Spleen (tissue), 7 donors: ENCODE results near the gene CYS1.

Source experiments
- POLR2A ChIP-seq, 3 donors: fragments of 450-650 bp; IDR thresholded peaks; one replicate each; pipeline ENCODE4 v1.5.1; 2017; ENCODE audit warnings: antibody characterized with exemption in 3 of 3, mild to moderate bottlenecking in 1 of 3
- POLR2AphosphoS5 ChIP-seq, 3 donors: sonication (generic); formaldehyde crosslinking; IDR thresholded peaks; one replicate each; pipeline ENCODE4 v1.5.1; 2017; ENCODE audit warnings: antibody characterized with exemption in 3 of 3
- TF ChIP-seq, protein P1 (sequence below), 11 experiments: fragments of 200-600 bp in 7 of 11; fragments of 450-650 bp in 4 of 11; sonication (generic) in 4 of 11; IDR thresholded peaks in 8 of 11; conservative IDR thresholded peaks in 3 of 11; 1 replicate in 7 of 11; 2 replicates in 4 of 11; pipeline versions ENCODE4 v1.4.0 to v1.8.0; 2016 to 2021; ENCODE audit warnings: antibody characterized with exemption in 11 of 11, inconsistent platforms in 4 of 11, mild to moderate bottlenecking in 1 of 11
- donor health status: DM: no; HTN: no; CAD: no; lungs with moderate emphysema.
- donor health status: DM: no; HTN: no; CAD: no.
- donor health status: DM: no; HTN: no; CAD: no.

DNA sequence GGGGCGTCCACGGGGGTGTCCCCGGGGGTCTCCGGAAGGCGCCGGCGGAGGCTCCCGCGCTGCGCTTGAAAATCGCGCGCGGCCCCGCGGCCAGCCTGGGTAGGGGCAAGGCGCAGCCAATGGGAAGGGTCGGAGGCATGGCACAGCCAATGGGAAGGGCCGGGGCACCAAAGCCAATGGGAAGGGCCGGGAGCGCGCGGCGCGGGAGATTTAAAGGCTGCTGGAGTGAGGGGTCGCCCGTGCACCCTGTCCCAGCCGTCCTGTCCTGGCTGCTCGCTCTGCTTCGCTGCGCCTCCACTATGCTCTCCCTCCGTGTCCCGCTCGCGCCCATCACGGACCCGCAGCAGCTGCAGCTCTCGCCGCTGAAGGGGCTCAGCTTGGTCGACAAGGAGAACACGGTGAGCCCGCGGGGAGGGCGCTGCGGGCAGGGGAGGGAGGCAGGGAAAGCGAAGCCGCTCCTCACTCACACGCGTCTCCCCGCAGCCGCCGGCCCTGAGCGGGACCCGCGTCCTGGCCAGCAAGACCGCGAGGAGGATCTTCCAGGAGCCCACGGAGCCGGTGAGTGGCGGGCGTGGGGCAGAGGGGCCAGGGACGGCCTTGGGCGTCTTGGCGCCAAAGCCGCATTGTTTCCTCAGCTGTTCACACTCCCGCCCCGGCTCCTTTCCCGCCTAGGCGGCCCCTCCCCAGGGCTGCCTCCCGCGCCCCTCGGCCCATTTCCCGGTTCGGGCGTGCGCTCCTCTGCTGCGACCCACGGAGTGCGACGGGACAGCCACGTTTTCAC lies 42.5 kb upstream of the CYS1 start, which contains the start of gene RRM2:
- TF ChIP-seq, protein P1, sequence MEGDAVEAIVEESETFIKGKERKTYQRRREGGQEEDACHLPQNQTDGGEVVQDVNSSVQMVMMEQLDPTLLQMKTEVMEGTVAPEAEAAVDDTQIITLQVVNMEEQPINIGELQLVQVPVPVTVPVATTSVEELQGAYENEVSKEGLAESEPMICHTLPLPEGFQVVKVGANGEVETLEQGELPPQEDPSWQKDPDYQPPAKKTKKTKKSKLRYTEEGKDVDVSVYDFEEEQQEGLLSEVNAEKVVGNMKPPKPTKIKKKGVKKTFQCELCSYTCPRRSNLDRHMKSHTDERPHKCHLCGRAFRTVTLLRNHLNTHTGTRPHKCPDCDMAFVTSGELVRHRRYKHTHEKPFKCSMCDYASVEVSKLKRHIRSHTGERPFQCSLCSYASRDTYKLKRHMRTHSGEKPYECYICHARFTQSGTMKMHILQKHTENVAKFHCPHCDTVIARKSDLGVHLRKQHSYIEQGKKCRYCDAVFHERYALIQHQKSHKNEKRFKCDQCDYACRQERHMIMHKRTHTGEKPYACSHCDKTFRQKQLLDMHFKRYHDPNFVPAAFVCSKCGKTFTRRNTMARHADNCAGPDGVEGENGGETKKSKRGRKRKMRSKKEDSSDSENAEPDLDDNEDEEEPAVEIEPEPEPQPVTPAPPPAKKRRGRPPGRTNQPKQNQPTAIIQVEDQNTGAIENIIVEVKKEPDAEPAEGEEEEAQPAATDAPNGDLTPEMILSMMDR (IDR thresholded peaks at IDR 0.05 in 8 of 11, conservative IDR thresholded peaks at IDR 0.05 in 3 of 11) = peak in 2 of 11 experiments; percentile 37 to 63
- peak; percentile 21 to 77 (median 67) for TF ChIP-seq POLR2AphosphoS5 (IDR thresholded peaks at IDR 0.05)
- no peak for TF ChIP-seq POLR2A (IDR thresholded peaks at IDR 0.05)
